GM12878 (cell line): Measurements from ENCODE around the gene KCTD17. TPM values are rescaled to one million over a fixed set of nuclear protein-coding genes. Genes with fewer than 3 reads are reported as not detected.

Source experiments
- ATAC-seq: fragments of 200-7000 bp; cut with Tn5 transposase; 3 replicates; pipeline ENCODE4 v1.9.1; 2020; ENCODE audit warnings: mild to moderate bottlenecking, moderate library complexity
- BruUV-seq: library from RNA; stranded (reverse); fragments of 400-500 nt; replicated peaks from 2 replicates; lab custom pipeline; 2021; lab: Mats Ljungman, UMichigan
- CTCF ChIA-PET: fragments of 300-600 bp; sonication (Branson Sonifier 250); formaldehyde crosslinking; extraction: SDS; loops from one replicate; lab custom pipeline; 2021; ENCODE audit warnings: inconsistent platforms; lab: Yijun Ruan, JAX
- POLR2A ChIA-PET: fragments of 350-600 bp; formaldehyde crosslinking; extraction: SDS; loops from one replicate; lab custom pipeline; 2021; ENCODE audit warnings: inconsistent platforms; lab: Charles Lee
- RAD21 ChIA-PET: fragments of 300-600 bp; sonication (Branson Sonifier 250); formaldehyde crosslinking; loops from one replicate; lab custom pipeline; 2023; ENCODE audit warnings: antibody characterized with exemption; ENCODE audit not compliant: unreplicated experiment; lab: Charles Lee
- SMC1A ChIA-PET: fragments of 300-600 bp; sonication (Branson Sonifier 250); formaldehyde crosslinking; loops from one replicate; lab custom pipeline; 2023; ENCODE audit not compliant: unreplicated experiment, uncharacterized antibody; lab: Charles Lee
- DNase-seq: peaks from one replicate; pipeline ENCODE4 v3.0.0-alpha.2; 2011; ENCODE audit warnings: low read depth, low spot score
- FAIRE-seq: peaks from 3 replicates; lab custom pipeline; 2011; peaks lifted over from hg19 to GRCh38; lab: Jason Lieb, UNC
- H2AFZ ChIP-seq: 2 replicates; pipeline ENCODE4 v1.6.0; 2011; ENCODE audit warnings: low read depth, low read length, control low read depth; ENCODE audit not compliant: control insufficient read depth
- H3K27ac ChIP-seq: 2 replicates; pipeline ENCODE4 v1.5.1; 2011; ENCODE audit warnings: control low read depth; ENCODE audit not compliant: control insufficient read depth, insufficient read depth
- H3K27me3 ChIP-seq, 2 experiments: replicated peaks in 1 of 2; 2 replicates each; pipeline versions ENCODE4 v1.6.0 to v1.6.1; 2011; ENCODE audit warnings: low read length in 1 of 2; ENCODE audit not compliant: control insufficient read depth in 2 of 2, insufficient read depth in 2 of 2
- H3K36me3 ChIP-seq, 2 experiments: 2 replicates each; pipeline ENCODE4 v1.5.1; 2011; ENCODE audit warnings: low read length in 1 of 2; ENCODE audit not compliant: control insufficient read depth in 2 of 2, insufficient read depth in 2 of 2
- H3K4me1 ChIP-seq: 2 replicates; pipeline ENCODE4 v1.6.1; 2011; ENCODE audit warnings: mild to moderate bottlenecking, low read length, moderate library complexity, mixed read lengths; ENCODE audit not compliant: control insufficient read depth, insufficient read depth
- H3K4me2 ChIP-seq: 2 replicates; pipeline ENCODE4 v1.6.0; 2011; ENCODE audit warnings: control low read depth; ENCODE audit not compliant: control insufficient read depth, insufficient read depth
- H3K4me3 ChIP-seq: fragments of 200-600 bp; sonication (generic); 2 replicates; pipeline ENCODE4 v1.5.1; 2016
- H3K79me2 ChIP-seq: 2 replicates; pipeline ENCODE4 v1.6.0; 2011; ENCODE audit warnings: low read length; ENCODE audit not compliant: control insufficient read depth, insufficient read depth
- H3K9ac ChIP-seq: 2 replicates; pipeline ENCODE4 v1.8.0; 2011; ENCODE audit warnings: low read length, control low read depth, mixed read lengths; ENCODE audit not compliant: control insufficient read depth, insufficient read depth
- H3K9me3 ChIP-seq: replicated peaks from 3 replicates; pipeline ENCODE4 v1.5.1; 2011; ENCODE audit warnings: mild to moderate bottlenecking, low read length; ENCODE audit not compliant: control insufficient read depth, insufficient read depth
- H4K20me1 ChIP-seq: 2 replicates; pipeline ENCODE4 v1.6.0; 2011; ENCODE audit not compliant: control insufficient read depth, insufficient read depth
- BCL3 ChIP-seq: IDR thresholded peaks from 2 replicates; pipeline ENCODE4 v1.6.1; 2011; ENCODE audit warnings: borderline replicate concordance, low read depth, mild to moderate bottlenecking, moderate library complexity, low read length; ENCODE audit not compliant: insufficient read depth, poor library complexity, severe bottlenecking
- BCLAF1 ChIP-seq: fragments of 450-650 bp; IDR thresholded peaks from 2 replicates; pipeline ENCODE4 v1.6.1; 2017; ENCODE audit warnings: antibody characterized with exemption, mild to moderate bottlenecking, moderate library complexity
- CHD2 ChIP-seq: IDR thresholded peaks from 2 replicates; pipeline ENCODE4 v1.6.1; 2011; ENCODE audit warnings: low read depth, low read length, improper control_type of control experiment, borderline replicate concordance
- FOXM1 ChIP-seq: IDR thresholded peaks from 2 replicates; pipeline ENCODE4 v1.6.1; 2012; ENCODE audit warnings: low read depth, mild to moderate bottlenecking, inconsistent platforms, low read length, moderate library complexity
- HDAC2 ChIP-seq: fragments of 200-600 bp; sonication (generic); IDR thresholded peaks from 2 replicates; pipeline ENCODE4 v1.6.1; 2017
- NFXL1 ChIP-seq: fragments of 450-650 bp; IDR thresholded peaks from 2 replicates; pipeline ENCODE4 v1.6.1; 2017; ENCODE audit warnings: antibody characterized with exemption, mild to moderate bottlenecking, borderline replicate concordance
- PAX8 ChIP-seq: fragments of 450-650 bp; IDR thresholded peaks from 2 replicates; pipeline ENCODE4 v1.6.1; 2017; ENCODE audit warnings: mild to moderate bottlenecking, moderate library complexity
- RAD21 ChIP-seq: IDR thresholded peaks from 2 replicates; pipeline ENCODE4 v1.6.1; 2011; ENCODE audit warnings: mild to moderate bottlenecking, low read depth, low read length, moderate library complexity; ENCODE audit not compliant: insufficient read depth
- SIX5 ChIP-seq: IDR thresholded peaks from 2 replicates; pipeline ENCODE4 v1.6.1; 2011; ENCODE audit warnings: mild to moderate bottlenecking, low read depth, low read length, moderate library complexity; ENCODE audit not compliant: severe bottlenecking
- SREBF1 ChIP-seq: IDR thresholded peaks from 2 replicates; pipeline ENCODE4 v1.6.1; 2012; ENCODE audit warnings: mild to moderate bottlenecking, low read length
- STAT3 ChIP-seq: IDR thresholded peaks from 2 replicates; pipeline ENCODE4 v1.6.1; 2011; ENCODE audit warnings: low read depth, low read length, improper control_type of control experiment
- SUZ12 ChIP-seq: fragments of 200-600 bp; sonication (generic); IDR thresholded peaks from one replicate; pipeline ENCODE4 v1.6.1; 2018; ENCODE audit warnings: antibody characterized with exemption, mild to moderate bottlenecking; ENCODE audit not compliant: unreplicated experiment
- WRNIP1 ChIP-seq: IDR thresholded peaks from 2 replicates; pipeline ENCODE4 v1.6.1; 2011; ENCODE audit warnings: low read depth, low read length, improper control_type of control experiment, borderline replicate concordance
- YY1 ChIP-seq: IDR thresholded peaks from 2 replicates; pipeline ENCODE4 v1.6.1; 2011; ENCODE audit warnings: low read depth, mild to moderate bottlenecking, low read length
- ZBTB33 ChIP-seq: fragments of 450-650 bp; IDR thresholded peaks from 2 replicates; pipeline ENCODE4 v1.6.1; 2017; ENCODE audit warnings: mild to moderate bottlenecking
- ZNF207 ChIP-seq: fragments of 450-650 bp; IDR thresholded peaks from 2 replicates; pipeline ENCODE4 v1.6.1; 2014; ENCODE audit warnings: antibody characterized with exemption, mild to moderate bottlenecking, borderline replicate concordance
- WGBS: methylation state at CpG from one replicate; pipeline ENCODE4 v1.1.6; 2016; ENCODE audit warnings: low lambda C conversion rate; ENCODE audit not compliant: insufficient replicate concordance, insufficient coverage; ENCODE audit errors: missing lambda C conversion rate; 5-methylcytosine and 5-hydroxymethylcytosine counted together
- in situ Hi-C: fragments of 300-500 bp; cut with MboI; formaldehyde crosslinking; loops from 9 replicates; pipeline ENCODE4 v1.14.3; 2018; ENCODE audit warnings: mixed read lengths
- intact Hi-C: fragments of 100-400 bp; cut with micrococcal nuclease; formaldehyde crosslinking; loops from one replicate; pipeline ENCODE4 v1.14.2; 2022; ENCODE audit not compliant: unreplicated experiment
- polyA plus RNA-seq, 11 experiments: library from polyadenylated mRNA; depleted of rRNA in 4 of 11; unstranded in 6 of 11; stranded (reverse) in 5 of 11; fragments of >200 nt; fragmentation: Nextera tagmentation in 4 of 11; fragmentation: Illumina TruSeq in 1 of 11; extraction: Ambion mirVana in 4 of 11; extraction: Trizol in 1 of 11; gene quantifications; 1 replicate in 1 of 11; 2 replicates in 10 of 11; pipeline versions ENCODE4 v1.2.1 to v1.2.3, GENCODE V29; 2011 to 2016; ENCODE audit warnings: inconsistent platforms in 2 of 11, missing spikeins in 2 of 11, low read depth in 1 of 11
- total RNA-seq, 4 experiments: library from RNA; depleted of rRNA in 3 of 4; stranded (reverse); fragments of >200 nt in 3 of 4; fragmentation: Illumina TruSeq in 1 of 4; extraction: Trizol in 1 of 4; gene quantifications; 2 replicates each; pipeline versions ENCODE4 v1.2.1 to v1.2.3, GENCODE V29; 2013 to 2021
- TF ChIP-seq, protein P1 (sequence below): fragments of 450-650 bp; IDR thresholded peaks from 2 replicates; pipeline ENCODE4 v1.6.1; 2014; ENCODE audit warnings: mild to moderate bottlenecking

The KCTD17 gene
- total and polyA plus RNA-seq, 10 of the 15 experiments (the other 5 are each of a cell fraction or from before 2014, with no cell fraction given) = 0.16 to 18.4 (median 10.1) TPM; not detected in 1

DNA sequence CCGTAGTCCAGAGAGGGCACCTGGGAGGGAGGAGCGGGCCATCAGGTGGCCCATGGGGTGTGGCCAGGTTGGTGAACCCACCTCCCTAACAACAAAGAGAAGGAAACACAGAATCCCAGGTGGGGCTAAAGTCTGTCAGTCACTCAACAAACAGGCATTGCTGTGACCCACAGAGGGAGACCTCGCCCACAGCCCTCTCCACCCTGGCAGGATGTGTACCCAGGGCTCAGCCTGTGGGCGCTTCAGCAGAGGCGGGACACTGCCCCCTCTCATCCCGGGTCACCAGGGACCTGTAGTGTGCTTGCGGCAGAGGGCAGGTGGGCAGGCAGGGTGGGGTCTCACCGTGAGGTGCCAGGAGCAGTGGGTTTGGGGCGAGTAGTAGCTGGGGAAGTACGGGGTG, 32.8 kb downstream of the KCTD17 start:
- Histone ChIP-seq H3K4me1 (peaks cover 11% of the 10 kb centered on the region), H3K36me3 (no peaks in the 10 kb centered on the region), H3K9me3 (no peaks in the 10 kb centered on the region), H3K79me2 (no peaks in the 10 kb centered on the region), H3K27me3 (no peaks in the 10 kb centered on the region)
- ChIA-PET CTCF (no interaction called here), RAD21 (no interaction called here), POLR2A (no interaction called here)
- WGBS = 39% methylated on average over 10 of the region's 10 CpGs
- TF ChIP-seq HDAC2 = no peak
- no peak for TF ChIP-seq STAT3
- no peak for TF ChIP-seq ZNF207
- TF ChIP-seq SUZ12 = no peak
- TF ChIP-seq ZBTB33 = no peak
- TF ChIP-seq SIX5 = no peak
- no peak for TF ChIP-seq FOXM1
- no peak for TF ChIP-seq NFXL1
- TF ChIP-seq YY1 = no peak
- TF ChIP-seq BCLAF1 = no peak
- TF ChIP-seq, protein P1, sequence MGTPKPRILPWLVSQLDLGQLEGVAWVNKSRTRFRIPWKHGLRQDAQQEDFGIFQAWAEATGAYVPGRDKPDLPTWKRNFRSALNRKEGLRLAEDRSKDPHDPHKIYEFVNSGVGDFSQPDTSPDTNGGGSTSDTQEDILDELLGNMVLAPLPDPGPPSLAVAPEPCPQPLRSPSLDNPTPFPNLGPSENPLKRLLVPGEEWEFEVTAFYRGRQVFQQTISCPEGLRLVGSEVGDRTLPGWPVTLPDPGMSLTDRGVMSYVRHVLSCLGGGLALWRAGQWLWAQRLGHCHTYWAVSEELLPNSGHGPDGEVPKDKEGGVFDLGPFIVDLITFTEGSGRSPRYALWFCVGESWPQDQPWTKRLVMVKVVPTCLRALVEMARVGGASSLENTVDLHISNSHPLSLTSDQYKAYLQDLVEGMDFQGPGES = no peak
- no peak for TF ChIP-seq WRNIP1
- no peak for TF ChIP-seq BCL3
- TF ChIP-seq CHD2 = no peak
- no peak for TF ChIP-seq RAD21
- TF ChIP-seq PAX8 = no peak
- no peak for TF ChIP-seq SREBF1
- TF ChIP-seq, all 136 proteins: peak for 0
- no TSS peak for BruUV-seq
- Histone ChIP-seq H3K4me3 (no peak overlapping the region), H3K4me2 (no peak overlapping the region), H4K20me1 (no peaks in the 10 kb centered on the region), H3K27ac (no peak overlapping the region), H3K9ac (no peak overlapping the region), H2AFZ (no peak overlapping the region)
- ATAC-seq = no peak
- DNase-seq = no peak
- FAIRE-seq = no peak
- in situ Hi-C loops = loop anchor here (5.0 kb wide), 1 partner anchor 103 kb away; the partner anchor contains the start of gene C1QTNF6
- SMC1A ChIA-PET = no interaction called here
- intact Hi-C loops = no loop called here
